ENCODE results near the gene LIM2.

LIM2 gene

GRCh38 chr19:51394050-51394836, 6.5 kb upstream of the LIM2 start:
- no peak for DNase-seq

- no peak for DNase-seq
Observed at GRCh38 chr19:51392701-51393100, 4.9 kb upstream of the LIM2 start.

- no peak for DNase-seq
Observed at GRCh38 chr19:51391073-51391611, 3.4 kb upstream of the LIM2 start.

- DNase-seq = no peak
Observed at GRCh38 chr19:51389143-51389542, 1.4 kb upstream of the LIM2 start.

GRCh38 chr19:51386882-51387520, 773 bp downstream of the LIM2 start:
- DNase-seq = no peak

GRCh38 chr19:51382004-51382403, 5.8 kb downstream of the LIM2 start:
- DNase-seq = no peak

- no peak for DNase-seq
Observed at GRCh38 chr19:51380379-51380778, 7.4 kb downstream of the LIM2 start.

GRCh38 chr19:51377422-51377821, 10.4 kb downstream of the LIM2 start:
- no peak for DNase-seq

GRCh38 chr19:51375504-51376221, 12.1 kb downstream of the LIM2 start:
- no peak for DNase-seq

GRCh38 chr19:51372649-51373504, 14.9 kb downstream of the LIM2 start, which contains the start of gene NKG7:
Gene NKG7 (minus strand): TSS chr19:51372654. CDS start chr19:51372535, 119 bp downstream.
- no peak for DNase-seq

- DNase-seq = no peak
Observed at GRCh38 chr19:51372021-51372648, 15.6 kb downstream of the LIM2 start.

- DNase-seq = no peak
Observed at GRCh38 chr19:51371186-51371690, 16.5 kb downstream of the LIM2 start.

GRCh38 chr19:51370230-51370629, 17.5 kb downstream of the LIM2 start:
- DNase-seq = no peak

- no peak for DNase-seq
Observed at GRCh38 chr19:51368366-51369282, 19.1 kb downstream of the LIM2 start, which contains the start of gene CLDND2. Gene CLDND2 (minus strand): TSS chr19:51369003. CDS start chr19:51368577, 426 bp downstream.

- DNase-seq = no peak
Observed at GRCh38 chr19:51367565-51368365, 20.0 kb downstream of the LIM2 start.

GRCh38 chr19:51367255-51367564, 20.6 kb downstream of the LIM2 start:
- DNase-seq = no peak

- no peak for DNase-seq
Observed at GRCh38 chr19:51366389-51367254, 21.2 kb downstream of the LIM2 start.

GRCh38 chr19:51365965-51366388, 21.8 kb downstream of the LIM2 start, which contains the start of gene ETFB:
Gene ETFB (minus strand): TSS chr19:51366388. CDS start chr19:51366326, 62 bp downstream.
- DNase-seq = no peak

Measured in NCI-H510A (cell line).